H1 (cell line): ENCODE results near the gene PIEZO1. TPM values are rescaled to one million over a fixed set of nuclear protein-coding genes. Genes with fewer than 3 reads are reported as not detected.

Experiments
- CTCF ChIA-PET: fragments of 300-600 bp; sonication (Branson Sonifier 250); formaldehyde crosslinking; loops from one replicate; lab custom pipeline; 2021; ENCODE audit not compliant: partially characterized antibody; lab: Charles Lee
- POLR2A ChIA-PET: fragments of 300-600 bp; sonication (Branson Sonifier 250); formaldehyde crosslinking; loops from one replicate; lab custom pipeline; 2021; ENCODE audit warnings: inconsistent platforms; ENCODE audit not compliant: partially characterized antibody; lab: Charles Lee
- DNase-seq, 2 experiments: peaks; one replicate each; pipeline versions ENCODE4 v3.0.0 to v3.0.0-alpha.2; 2010 to 2022; ENCODE audit warnings: low spot score in 2 of 2, low read depth in 1 of 2, mixed read lengths in 1 of 2
- FAIRE-seq: peaks from 2 replicates; lab custom pipeline; 2011; peaks lifted over from hg19 to GRCh38; lab: Jason Lieb, UNC
- H2AFZ ChIP-seq: 2 replicates; pipeline ENCODE4 v1.8.1; 2012; ENCODE audit warnings: low read length, inconsistent platforms
- H2AK5ac ChIP-seq: 2 replicates; pipeline ENCODE4 v1.6.1; 2013; ENCODE audit warnings: low read depth, low read length
- H2BK120ac ChIP-seq: replicated peaks from 2 replicates; pipeline ENCODE3; 2013; ENCODE audit warnings: low read depth, low read length, inconsistent platforms
- H2BK12ac ChIP-seq: 2 replicates; pipeline ENCODE4 v1.6.1; 2013; ENCODE audit warnings: low read depth, low read length
- H2BK15ac ChIP-seq: 2 replicates; pipeline ENCODE4 v1.6.1; 2013; ENCODE audit warnings: low read length
- H2BK20ac ChIP-seq: 2 replicates; pipeline ENCODE4 v1.6.1; 2013; ENCODE audit warnings: low read length
- H2BK5ac ChIP-seq: 2 replicates; pipeline ENCODE4 v1.6.1; 2013; ENCODE audit warnings: low read depth, low read length
- H3K14ac ChIP-seq: 2 replicates; pipeline ENCODE4 v1.6.1; 2013; ENCODE audit warnings: inconsistent platforms; ENCODE audit not compliant: insufficient read length
- H3K18ac ChIP-seq: 2 replicates; pipeline ENCODE4 v1.6.1; 2013; ENCODE audit warnings: low read length; ENCODE audit errors: extremely low read depth
- H3K23ac ChIP-seq: 2 replicates; pipeline ENCODE4 v1.6.1; 2013; ENCODE audit warnings: inconsistent platforms; ENCODE audit not compliant: insufficient read length
- H3K23me2 ChIP-seq: 2 replicates; pipeline ENCODE4 v1.6.1; 2013; ENCODE audit warnings: low read depth, low read length
- H3K27ac ChIP-seq: 2 replicates; pipeline ENCODE4 v1.6.1; 2011; ENCODE audit warnings: low read depth, low read length, inconsistent platforms
- H3K27me3 ChIP-seq, 4 experiments: replicated peaks in 1 of 4; 1 replicate in 1 of 4; 2 replicates in 3 of 4; pipeline versions ENCODE4 v1.6.1 to v1.8.1; 2011 to 2013; ENCODE audit warnings: low read length in 3 of 4, mild to moderate bottlenecking in 3 of 4, inconsistent platforms in 2 of 4, mixed read lengths in 2 of 4, moderate library complexity in 1 of 4; ENCODE audit not compliant: control insufficient read depth in 3 of 4, insufficient read depth in 3 of 4; ENCODE audit errors: extremely low read depth in 1 of 4
- H3K36me3 ChIP-seq, 4 experiments: 2 replicates each; pipeline versions ENCODE4 v1.6.1 to v1.8.1; 2011 to 2013; ENCODE audit warnings: mild to moderate bottlenecking in 4 of 4, low read length in 3 of 4, moderate library complexity in 2 of 4, control low read depth in 1 of 4, inconsistent platforms in 1 of 4; ENCODE audit not compliant: insufficient read depth in 4 of 4, control insufficient read depth in 2 of 4
- H3K4ac ChIP-seq: replicated peaks from 2 replicates; pipeline ENCODE3; 2013; ENCODE audit warnings: low read length, low read depth, mixed read lengths, inconsistent platforms; ENCODE audit not compliant: insufficient read length
- H3K4me1 ChIP-seq, 4 experiments: replicated peaks in 1 of 4; 1 replicate in 1 of 4; 2 replicates in 3 of 4; pipeline versions ENCODE4 v1.6.1 to v1.8.1; 2011 to 2013; ENCODE audit warnings: low read length in 3 of 4, inconsistent platforms in 2 of 4, mixed read lengths in 1 of 4; ENCODE audit not compliant: insufficient read depth in 4 of 4, control insufficient read depth in 3 of 4
- H3K4me2 ChIP-seq, 2 experiments: 2 replicates each; pipeline versions ENCODE4 v1.6.1 to v1.8.1; 2011 to 2013; ENCODE audit warnings: low read depth in 2 of 2, low read length in 2 of 2, control low read depth in 1 of 2, inconsistent platforms in 1 of 2, mild to moderate bottlenecking in 1 of 2; ENCODE audit not compliant: insufficient read depth in 1 of 2
- H3K4me3 ChIP-seq, 4 experiments: fragments of 200-600, 300-600 bp in 1 of 4; sonication (generic), shearing (Covaris generic), sonication (Bioruptor Twin) in 1 of 4; 2 replicates each; pipeline versions ENCODE4 v1.5.1 to v1.8.1; 2011 to 2016; ENCODE audit warnings: low read length in 4 of 4, low read depth in 3 of 4, control low read depth in 2 of 4, inconsistent platforms in 2 of 4, mild to moderate bottlenecking in 2 of 4, mixed read lengths in 1 of 4, moderate library complexity in 1 of 4; ENCODE audit not compliant: insufficient read depth in 2 of 4; ENCODE audit errors: extremely low read depth in 1 of 4
- H3K56ac ChIP-seq: replicated peaks from 2 replicates; pipeline ENCODE3; 2013; ENCODE audit warnings: low read depth, mild to moderate bottlenecking, mixed read lengths, low read length, inconsistent platforms; ENCODE audit not compliant: insufficient read length
- H3K79me1 ChIP-seq: 2 replicates; pipeline ENCODE4 v1.6.1; 2013; ENCODE audit warnings: low read depth, low read length, control low read depth
- H3K79me2 ChIP-seq, 2 experiments: 2 replicates each; pipeline versions ENCODE4 v1.6.1 to v1.8.1; 2012 to 2013; ENCODE audit warnings: low read length in 2 of 2, mild to moderate bottlenecking in 2 of 2, inconsistent platforms in 1 of 2; ENCODE audit not compliant: insufficient read depth in 2 of 2, control insufficient read depth in 1 of 2
- H3K9ac ChIP-seq, 4 experiments: replicated peaks in 1 of 4; 1 replicate in 1 of 4; 2 replicates in 3 of 4; pipeline versions ENCODE4 v1.6.1 to v1.8.1; 2011 to 2013; ENCODE audit warnings: low read depth in 3 of 4, low read length in 3 of 4, control low read depth in 2 of 4, mild to moderate bottlenecking in 2 of 4, moderate library complexity in 2 of 4, inconsistent platforms in 1 of 4; ENCODE audit errors: extremely low read depth in 1 of 4
- H3K9me3 ChIP-seq, 2 experiments: 2 replicates each; pipeline versions ENCODE4 v1.6.1 to v1.8.1; 2012 to 2013; ENCODE audit warnings: mild to moderate bottlenecking in 2 of 2, moderate library complexity in 2 of 2, control low read depth in 1 of 2, inconsistent platforms in 1 of 2, low read depth in 1 of 2, low read length in 1 of 2, mixed read lengths in 1 of 2; ENCODE audit not compliant: insufficient read depth in 2 of 2
- H4K20me1 ChIP-seq, 2 experiments: replicated peaks in 1 of 2; 2 replicates each; pipeline versions ENCODE3 to v1.8.1; 2011 to 2013; ENCODE audit warnings: inconsistent platforms in 2 of 2, low read length in 2 of 2, mild to moderate bottlenecking in 1 of 2; ENCODE audit not compliant: insufficient read depth in 2 of 2, control insufficient read depth in 1 of 2
- H4K5ac ChIP-seq: 2 replicates; pipeline ENCODE4 v1.6.1; 2013; ENCODE audit warnings: low read length, low read depth, mixed read lengths, inconsistent platforms; ENCODE audit not compliant: insufficient read length
- H4K8ac ChIP-seq: 2 replicates; pipeline ENCODE4 v1.8.0; 2013; ENCODE audit warnings: mild to moderate bottlenecking, moderate library complexity, low read length, inconsistent platforms; ENCODE audit not compliant: insufficient read depth; ENCODE audit errors: extremely low read depth
- H4K91ac ChIP-seq: replicated peaks from 2 replicates; pipeline ENCODE3; 2013; ENCODE audit warnings: low read length, mixed read lengths, inconsistent platforms; ENCODE audit not compliant: insufficient read length
- ASH2L ChIP-seq: fragments of 200-600, 300-600 bp; sonication (generic); IDR thresholded peaks from one replicate; pipeline ENCODE4 v1.7.1; 2017; ENCODE audit warnings: low read length
- BRCA1 ChIP-seq: IDR thresholded peaks from 2 replicates; pipeline ENCODE4 v1.6.1; 2012; ENCODE audit warnings: low read depth, low read length, improper control_type of control experiment
- EGR1 ChIP-seq: IDR thresholded peaks from 2 replicates; pipeline ENCODE4 v1.6.1; 2011; ENCODE audit warnings: low read depth, low read length, borderline replicate concordance
- EZH2 ChIP-seq: fragments of 200-600 bp; sonication (generic); IDR thresholded peaks from 2 replicates; pipeline ENCODE4 v1.7.1; 2012; ENCODE audit warnings: low read depth, mild to moderate bottlenecking, moderate library complexity, low read length, inconsistent platforms; ENCODE audit not compliant: severe bottlenecking
- GABPA ChIP-seq: IDR thresholded peaks from 2 replicates; pipeline ENCODE4 v1.6.1; 2011; ENCODE audit warnings: mild to moderate bottlenecking, low read length, moderate library complexity, borderline replicate concordance; ENCODE audit not compliant: insufficient read depth
- HDAC2 ChIP-seq, 2 experiments: fragments of 300-600 bp in 1 of 2; sonication (generic) in 1 of 2; IDR thresholded peaks; 2 replicates each; pipeline ENCODE4 v1.6.1; 2011 to 2012; ENCODE audit warnings: low read depth in 2 of 2, low read length in 2 of 2, mild to moderate bottlenecking in 2 of 2, moderate library complexity in 2 of 2, borderline replicate concordance in 1 of 2, inconsistent platforms in 1 of 2
- SIX5 ChIP-seq: IDR thresholded peaks from 2 replicates; pipeline ENCODE4 v1.6.1; 2011; ENCODE audit warnings: mild to moderate bottlenecking, low read depth, low read length
- SRF ChIP-seq: IDR thresholded peaks from 2 replicates; pipeline ENCODE4 v1.6.1; 2011; ENCODE audit warnings: mild to moderate bottlenecking, low read depth, low read length, moderate library complexity
- TAF1 ChIP-seq: IDR thresholded peaks from 2 replicates; pipeline ENCODE4 v1.6.1; 2011; ENCODE audit warnings: mild to moderate bottlenecking, low read depth, low read length
- WGBS, 2 experiments: shearing (Covaris generic) in 1 of 2; methylation state at CpG; one replicate each; pipeline versions ENCODE4 v1.1.6 to v1.1.7; 2013 to 2015; ENCODE audit warnings: low lambda C conversion rate in 2 of 2, mixed read lengths in 2 of 2, inconsistent platforms in 1 of 2, low coverage in 1 of 2, missing lambda C conversion rate in 1 of 2; ENCODE audit not compliant: insufficient replicate concordance in 2 of 2, insufficient coverage in 1 of 2, insufficient read length in 1 of 2; ENCODE audit errors: extremely low coverage in 1 of 2, missing lambda C conversion rate in 1 of 2; 5-methylcytosine and 5-hydroxymethylcytosine counted together
- polyA plus RNA-seq, 7 experiments: library from polyadenylated mRNA; depleted of rRNA in 3 of 7; stranded (reverse) in 5 of 7; unstranded in 2 of 7; fragments of >200 nt in 5 of 7; fragments of 200-250 nt in 2 of 7; gene quantifications; 1 replicate in 5 of 7; 2 replicates in 1 of 7; 4 replicates in 1 of 7; pipeline versions ENCODE4 v1.2.1 to v1.2.3, GENCODE V29; 2011 to 2013; ENCODE audit warnings: missing spikeins in 2 of 7, mixed read lengths in 2 of 7
- total RNA-seq: library from RNA; stranded (reverse); fragmentation: NEBNext Ultra II Directional; extraction: Animal tissue kit (Norgen Biotek cat#: 25700); gene quantifications from 2 replicates; pipeline ENCODE4 v1.2.1, GENCODE V29; 2021
- TF ChIP-seq, protein P1 (sequence below): IDR thresholded peaks from 2 replicates; pipeline ENCODE4 v1.6.1; 2012; ENCODE audit warnings: low read length, inconsistent platforms

PIEZO1 gene
- total and polyA plus RNA-seq, 2 of the 8 experiments (the other 6 are each of a cell fraction or from before 2014, with no cell fraction given), result 42.3 to 67.5 TPM

DNA sequence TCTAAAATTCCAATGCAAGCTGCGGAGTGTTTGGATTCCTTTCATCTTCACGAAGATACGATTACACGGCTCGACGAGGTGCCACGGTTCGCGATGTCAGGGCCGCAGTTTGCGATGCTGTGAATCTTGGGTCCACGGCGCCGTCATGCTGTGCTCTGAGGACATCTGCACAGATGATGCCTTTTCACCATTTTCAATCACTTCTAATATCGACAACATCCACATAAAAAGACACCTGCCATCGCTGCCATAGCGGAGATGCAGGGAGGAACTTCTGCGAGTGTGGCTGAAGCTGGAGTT, 33.5 kb upstream of the PIEZO1 start:
- Histone ChIP-seq H3K4me2 (no peak overlapping the region), H3K23ac (no peak overlapping the region), H2AFZ (no peak overlapping the region), H3K9me3 (no peaks in the 10 kb centered on the region), H3K18ac (no peak overlapping the region), H4K8ac (no peak overlapping the region), H4K20me1 (peaks cover 0 to 3% of the 10 kb centered on the region in 2 experiments), H3K56ac (no peak overlapping the region), H2BK12ac (0 out of 2 replicates have a peak overlapping the region, but pooled peaks have one; percentile 17), H4K5ac (no peak overlapping the region), H3K23me2 (no peaks in the 10 kb centered on the region), H3K27ac (no peak overlapping the region), H2BK15ac (no peak overlapping the region), H3K14ac (no peak overlapping the region), H4K91ac (peak overlapping the region; percentile 66), H3K4ac (no peak overlapping the region), H3K4me1 (no peaks in the 10 kb centered on the region), H3K27me3 (no peaks in the 10 kb centered on the region), H2AK5ac (no peak overlapping the region), H3K9ac (no peak overlapping the region), H2BK20ac (no peak overlapping the region), H3K4me3 (no peak overlapping the region), H2BK120ac (no peak overlapping the region), H3K79me1 (no peaks in the 10 kb centered on the region), H3K36me3 (no peaks in the 10 kb centered on the region), H3K79me2 (no peaks in the 10 kb centered on the region), H2BK5ac (no peak overlapping the region; the same call in none of the 2 replicates)
- DNase-seq (no peak), FAIRE-seq (no peak)
- 95% methylated on average over 18 of the region's 18 CpGs; no CpG with 5 or more reads in 1 of the 2 experiments for WGBS, 2 experiments
- CTCF ChIA-PET, result interaction anchor here (0.6 to 2.2 kb wide), 7 partner anchors 10 to 399 kb away, joined by 3 to 6 read pairs (median 3); partner anchors contain the start of gene ZNF778
- TF ChIP-seq HDAC2 (IDR thresholded peaks at IDR 0.05; ENCODE audit: borderline replicate concordance in 1 of 2, low read depth in 2 of 2, low read length in 2 of 2) (no peak), GABPA (no peak), TAF1 (no peak), BRCA1 (no peak), ASH2L (no peak), EGR1 (no peak), SIX5 (no peak), SRF (no peak), EZH2 (no peak)
- TF ChIP-seq, protein P1, sequence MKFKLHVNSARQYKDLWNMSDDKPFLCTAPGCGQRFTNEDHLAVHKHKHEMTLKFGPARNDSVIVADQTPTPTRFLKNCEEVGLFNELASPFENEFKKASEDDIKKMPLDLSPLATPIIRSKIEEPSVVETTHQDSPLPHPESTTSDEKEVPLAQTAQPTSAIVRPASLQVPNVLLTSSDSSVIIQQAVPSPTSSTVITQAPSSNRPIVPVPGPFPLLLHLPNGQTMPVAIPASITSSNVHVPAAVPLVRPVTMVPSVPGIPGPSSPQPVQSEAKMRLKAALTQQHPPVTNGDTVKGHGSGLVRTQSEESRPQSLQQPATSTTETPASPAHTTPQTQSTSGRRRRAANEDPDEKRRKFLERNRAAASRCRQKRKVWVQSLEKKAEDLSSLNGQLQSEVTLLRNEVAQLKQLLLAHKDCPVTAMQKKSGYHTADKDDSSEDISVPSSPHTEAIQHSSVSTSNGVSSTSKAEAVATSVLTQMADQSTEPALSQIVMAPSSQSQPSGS, result no peak
- POLR2A ChIA-PET, result interaction anchor here (0.9 to 9.0 kb wide), 4 partner anchors 8 to 39 kb away, joined by 3 to 77 read pairs (median 4); partner anchors contain the start of gene APRT
